Suprapubic skin (tissue), 3 donors: ENCODE results near the gene ETFRF1.

ENCODE experiments used
- POLR2AphosphoS5 ChIP-seq, 3 donors: sonication (generic); formaldehyde crosslinking; IDR thresholded peaks; one replicate each; pipeline ENCODE4 v1.6.1; 2017; ENCODE audit warnings: antibody characterized with exemption in 3 of 3
- TF ChIP-seq, protein P1 (sequence below), 2 donors: fragments of 200-600 bp in 1 of 2; fragments of 450-650 bp in 1 of 2; sonication (generic) in 1 of 2; IDR thresholded peaks; one replicate each; pipeline ENCODE4 v1.5.1; 2016 to 2019; ENCODE audit warnings: antibody characterized with exemption in 2 of 2, mild to moderate bottlenecking in 1 of 2, moderate library complexity in 1 of 2

DNA sequence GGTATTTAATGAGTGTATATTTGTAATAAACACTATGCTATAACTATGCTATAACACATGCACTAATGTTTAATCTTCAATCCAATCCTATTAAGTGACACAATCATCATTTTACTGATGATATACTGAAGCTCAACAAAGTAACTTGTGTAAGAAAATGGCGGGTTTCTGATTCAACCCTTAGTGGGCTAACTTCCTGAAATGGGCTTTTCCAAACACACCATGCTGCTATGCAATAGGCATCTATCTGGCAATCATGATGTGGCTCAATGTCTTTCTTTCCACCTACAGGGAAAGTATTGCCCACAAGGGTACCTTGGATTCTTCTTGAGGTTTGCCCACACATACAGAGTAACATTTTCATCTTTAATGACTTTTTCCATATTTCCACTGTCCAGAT lies 48.4 kb upstream of the ETFRF1 start:
- TF ChIP-seq, protein P1, sequence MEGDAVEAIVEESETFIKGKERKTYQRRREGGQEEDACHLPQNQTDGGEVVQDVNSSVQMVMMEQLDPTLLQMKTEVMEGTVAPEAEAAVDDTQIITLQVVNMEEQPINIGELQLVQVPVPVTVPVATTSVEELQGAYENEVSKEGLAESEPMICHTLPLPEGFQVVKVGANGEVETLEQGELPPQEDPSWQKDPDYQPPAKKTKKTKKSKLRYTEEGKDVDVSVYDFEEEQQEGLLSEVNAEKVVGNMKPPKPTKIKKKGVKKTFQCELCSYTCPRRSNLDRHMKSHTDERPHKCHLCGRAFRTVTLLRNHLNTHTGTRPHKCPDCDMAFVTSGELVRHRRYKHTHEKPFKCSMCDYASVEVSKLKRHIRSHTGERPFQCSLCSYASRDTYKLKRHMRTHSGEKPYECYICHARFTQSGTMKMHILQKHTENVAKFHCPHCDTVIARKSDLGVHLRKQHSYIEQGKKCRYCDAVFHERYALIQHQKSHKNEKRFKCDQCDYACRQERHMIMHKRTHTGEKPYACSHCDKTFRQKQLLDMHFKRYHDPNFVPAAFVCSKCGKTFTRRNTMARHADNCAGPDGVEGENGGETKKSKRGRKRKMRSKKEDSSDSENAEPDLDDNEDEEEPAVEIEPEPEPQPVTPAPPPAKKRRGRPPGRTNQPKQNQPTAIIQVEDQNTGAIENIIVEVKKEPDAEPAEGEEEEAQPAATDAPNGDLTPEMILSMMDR (IDR thresholded peaks at IDR 0.05): no peak
- no peak for TF ChIP-seq POLR2AphosphoS5 (IDR thresholded peaks at IDR 0.05)
